T-helper 17 cell (primary cell): ENCODE measurements around the gene PPAN. TPM values are rescaled to one million over a fixed set of nuclear protein-coding genes. Genes with fewer than 3 reads are reported as not detected.

Experiments used
- ATAC-seq: fragments of 150-1000 bp; cut with Tn5 transposase; 2 replicates; pipeline ENCODE4 v1.10.0; 2021; ENCODE audit warnings: mild to moderate bottlenecking, moderate library complexity
- DNase-seq, 3 donors: peaks; one replicate each; pipeline versions ENCODE4 v3.0.0 to v3.0.0-alpha.2; 2020 to 2021
- H3K9me3 ChIP-seq: one replicate; pipeline ENCODE4 v1.7.0; 2013; ENCODE audit warnings: low read length, mild to moderate bottlenecking; ENCODE audit not compliant: control insufficient read depth, poor library complexity, severe bottlenecking
- H3K27ac Mint-ChIP-seq: one replicate; pipeline ENCODE4 v1.8.0; 2022; ENCODE audit warnings: mild to moderate bottlenecking, moderate library complexity, mixed read lengths
- H3K27me3 Mint-ChIP-seq: one replicate; pipeline ENCODE4 v1.8.0; 2022; ENCODE audit warnings: mixed read lengths
- H3K36me3 Mint-ChIP-seq: one replicate; pipeline ENCODE4 v1.8.0; 2022; ENCODE audit warnings: low read depth, mixed read lengths
- H3K4me1 Mint-ChIP-seq: one replicate; pipeline ENCODE4 v1.8.0; 2022; ENCODE audit warnings: mild to moderate bottlenecking, mixed read lengths
- H3K4me3 Mint-ChIP-seq: one replicate; pipeline ENCODE4 v1.8.0; 2022; ENCODE audit warnings: mild to moderate bottlenecking, moderate library complexity, mixed read lengths
- total RNA-seq, 4 donors: library from RNA in 2 of 4; stranded (reverse) in 2 of 4; gene quantifications; one replicate each; pipeline ENCODE4 v1.2.3 and lab custom pipeline; 2022 to 2026

PPAN gene
- total RNA-seq, 2 donors from 2014 or later: 79.8 to 87.8 TPM

DNA sequence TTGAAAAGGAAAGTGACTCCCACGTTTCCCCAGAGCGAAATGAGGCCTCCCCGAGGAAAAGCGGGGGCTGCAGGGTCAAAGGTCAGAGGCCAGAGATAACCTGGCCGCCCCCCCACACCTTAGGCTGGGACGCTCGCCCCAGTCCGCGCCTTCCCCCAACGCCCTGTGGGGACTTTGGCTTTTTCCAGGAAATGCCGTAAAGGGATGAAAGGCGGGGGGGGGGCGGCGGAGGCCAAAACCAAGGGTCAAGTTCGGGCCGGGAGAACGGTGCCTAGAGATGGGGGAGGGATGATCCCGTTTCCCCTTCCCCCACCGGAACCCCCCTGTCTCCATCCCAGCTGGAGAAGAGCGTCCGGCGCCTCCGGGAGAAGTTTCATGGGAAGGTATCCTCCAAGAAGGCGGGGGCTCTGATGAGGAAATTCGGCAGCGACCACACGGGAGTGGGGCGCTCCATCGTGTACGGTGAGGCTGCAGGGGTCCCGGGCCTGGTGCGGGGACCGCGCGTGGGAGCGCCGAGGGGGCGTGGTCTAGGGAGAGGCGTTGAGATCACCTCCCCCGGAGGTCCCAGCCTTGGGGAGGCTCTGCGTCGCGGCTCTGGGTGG is 19.5 kb upstream of the PPAN start:
- peak in 2 of 3 donors; percentile 28 to 31 for DNase-seq
- peak overlapping the region; percentile 93 for H3K4me3 Mint-ChIP-seq
- no peaks in the 10 kb centered on the region for H3K27me3 Mint-ChIP-seq
- H3K27ac Mint-ChIP-seq: no peak overlapping the region
- no peaks in the 10 kb centered on the region for H3K9me3 ChIP-seq
- no peaks in the 10 kb centered on the region for H3K36me3 Mint-ChIP-seq
- H3K4me1 Mint-ChIP-seq: peaks cover 14% of the 10 kb centered on the region
- no peak for ATAC-seq

DNA sequence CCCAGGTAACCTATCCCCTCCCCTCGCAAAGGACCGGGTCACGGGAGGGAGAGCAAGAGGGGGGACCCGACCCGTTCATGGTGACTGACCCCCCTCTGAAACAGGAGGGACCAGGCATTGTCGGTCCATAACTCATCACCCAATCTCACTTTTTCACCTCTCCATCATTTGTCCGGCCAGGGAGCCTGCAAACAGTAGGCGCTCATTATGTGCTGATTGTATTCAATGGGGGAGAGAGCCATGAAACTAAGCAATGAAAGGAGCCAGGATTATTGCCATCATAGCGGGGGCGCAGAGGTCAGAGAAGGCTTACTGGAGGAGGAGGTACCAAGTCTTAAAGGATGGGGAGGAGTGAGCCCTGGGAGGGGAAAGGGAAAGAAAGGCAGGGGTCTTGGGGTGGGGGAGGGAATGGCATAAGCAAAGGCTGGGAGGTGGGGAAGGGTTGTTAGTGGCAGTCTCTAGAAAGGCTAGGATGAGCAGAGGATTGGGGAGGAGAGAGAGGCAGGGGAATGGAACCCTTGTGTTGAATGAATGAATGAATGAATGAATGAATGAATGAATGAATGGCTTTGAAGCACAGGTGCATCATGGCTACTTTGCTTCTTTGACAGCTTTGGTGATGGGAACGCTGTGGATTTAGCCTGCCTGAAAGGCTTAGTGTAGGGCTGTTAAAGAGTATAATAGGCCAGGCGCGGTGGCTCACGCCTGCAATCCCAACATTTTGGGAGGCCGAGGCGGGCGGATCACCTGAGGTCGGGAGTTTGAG is 18.7 kb upstream of the PPAN start:
- peaks cover 2% of the 10 kb centered on the region for H3K36me3 Mint-ChIP-seq
- H3K27ac Mint-ChIP-seq: no peak overlapping the region
- H3K9me3 ChIP-seq: no peaks in the 10 kb centered on the region
- H3K27me3 Mint-ChIP-seq: no peaks in the 10 kb centered on the region
- ATAC-seq (no peak), DNase-seq (no peak)
- H3K4me3 Mint-ChIP-seq: peak overlapping the region; percentile 93
- H3K4me1 Mint-ChIP-seq: peaks cover 18% of the 10 kb centered on the region

DNA sequence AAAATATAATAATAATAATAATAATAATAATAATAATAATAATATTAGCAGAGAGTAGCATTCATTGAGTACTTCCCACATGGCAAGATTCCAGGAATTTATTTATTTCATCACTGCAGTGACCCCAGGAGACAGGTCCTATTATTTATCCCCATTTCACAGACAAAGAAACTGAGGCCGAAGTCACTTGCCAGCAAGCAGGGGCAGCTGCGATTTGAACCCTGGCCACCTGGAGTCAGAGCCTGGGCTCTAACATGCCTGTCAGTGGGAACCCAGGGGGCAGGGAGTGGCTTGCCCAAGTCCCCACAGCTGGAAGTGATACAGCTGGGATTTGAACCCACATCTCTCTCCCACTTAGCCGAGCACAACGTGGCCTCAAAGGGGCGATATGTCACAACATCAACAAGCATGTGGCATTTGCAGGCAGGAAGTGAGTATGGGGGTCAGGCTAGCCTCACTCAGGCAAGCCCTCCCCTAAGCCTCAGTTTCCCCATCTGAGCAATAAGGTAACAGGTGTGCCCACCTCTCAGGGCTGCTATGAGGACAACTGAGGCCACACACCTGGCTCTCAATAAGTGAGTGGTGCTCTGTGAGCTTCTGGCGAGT is 17.1 kb upstream of the PPAN start:
- Mint-ChIP-seq H3K4me3 (no peak overlapping the region), H3K27me3 (no peaks in the 10 kb centered on the region), H3K27ac (no peak overlapping the region), H3K36me3 (peaks cover 7% of the 10 kb centered on the region), H3K4me1 (peaks cover 22% of the 10 kb centered on the region)
- ATAC-seq (no peak), DNase-seq (no peak)
- H3K9me3 ChIP-seq: no peaks in the 10 kb centered on the region

DNA sequence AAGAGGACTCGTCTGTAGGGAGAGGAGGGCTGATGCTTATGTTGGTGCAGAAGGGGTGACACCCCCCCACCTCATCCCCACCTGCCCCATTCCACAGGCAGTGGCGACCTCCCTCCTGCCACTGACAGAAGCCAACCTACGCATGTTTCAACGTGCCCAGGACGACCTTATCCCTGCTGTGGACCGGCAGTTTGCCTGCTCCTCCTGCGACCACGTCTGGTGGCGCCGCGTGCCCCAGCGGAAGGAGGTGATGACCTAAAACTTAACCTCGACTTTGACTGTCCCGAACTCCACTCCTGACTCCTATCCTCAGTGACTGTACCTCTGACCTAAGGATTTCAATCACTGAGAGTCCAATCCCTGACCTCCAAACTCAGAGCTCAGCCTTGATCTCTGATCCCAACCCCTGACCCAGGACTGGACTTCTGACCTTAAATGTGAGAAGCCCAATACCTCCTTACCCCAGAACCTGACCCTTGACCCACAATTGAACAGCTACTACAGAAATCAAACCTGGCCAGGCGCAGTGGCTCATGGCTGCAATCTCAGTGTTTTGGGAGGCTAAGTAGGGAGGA is 16.3 kb upstream of the PPAN start:
- no peak for DNase-seq
- H3K27me3 Mint-ChIP-seq: no peaks in the 10 kb centered on the region
- no peak overlapping the region for H3K27ac Mint-ChIP-seq
- H3K4me3 Mint-ChIP-seq: no peak overlapping the region
- ATAC-seq: no peak
- peaks cover 7% of the 10 kb centered on the region for H3K36me3 Mint-ChIP-seq
- H3K4me1 Mint-ChIP-seq: peaks cover 22% of the 10 kb centered on the region
- H3K9me3 ChIP-seq: no peaks in the 10 kb centered on the region

DNA sequence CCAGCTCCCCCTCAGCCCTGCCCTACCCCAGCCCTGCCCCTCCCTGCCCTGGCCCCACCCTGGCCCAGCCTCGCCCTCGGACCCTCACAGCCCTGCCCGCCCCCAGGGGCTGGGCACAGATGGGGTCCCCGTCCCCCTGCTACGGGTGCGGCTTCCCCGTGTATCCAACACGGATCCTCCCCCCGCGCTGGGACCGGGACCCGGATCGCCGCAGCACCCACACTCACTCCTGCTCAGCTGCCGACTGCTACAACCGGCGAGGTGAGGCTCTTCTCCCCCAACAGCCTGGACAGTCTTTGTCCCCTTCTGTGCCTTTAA is 14.8 kb upstream of the PPAN start:
- ATAC-seq: no peak
- peaks cover 7% of the 10 kb centered on the region for H3K36me3 Mint-ChIP-seq
- no peak overlapping the region for H3K27ac Mint-ChIP-seq
- peaks cover 21% of the 10 kb centered on the region for H3K4me1 Mint-ChIP-seq
- no peak overlapping the region for H3K4me3 Mint-ChIP-seq
- no peaks in the 10 kb centered on the region for H3K9me3 ChIP-seq
- H3K27me3 Mint-ChIP-seq: no peaks in the 10 kb centered on the region
- DNase-seq: no peak

- no peaks in the 10 kb centered on the region for H3K9me3 ChIP-seq
- Mint-ChIP-seq H3K27me3 (no peaks in the 10 kb centered on the region), H3K4me3 (no peak overlapping the region), H3K36me3 (peaks cover 7% of the 10 kb centered on the region), H3K4me1 (peaks cover 20% of the 10 kb centered on the region), H3K27ac (peak overlapping the region; percentile 21)
- no peak for ATAC-seq
- DNase-seq: no peak
Observed at GRCh38 chr19:10091895-10092641, 14.1 kb upstream of the PPAN start.

DNA sequence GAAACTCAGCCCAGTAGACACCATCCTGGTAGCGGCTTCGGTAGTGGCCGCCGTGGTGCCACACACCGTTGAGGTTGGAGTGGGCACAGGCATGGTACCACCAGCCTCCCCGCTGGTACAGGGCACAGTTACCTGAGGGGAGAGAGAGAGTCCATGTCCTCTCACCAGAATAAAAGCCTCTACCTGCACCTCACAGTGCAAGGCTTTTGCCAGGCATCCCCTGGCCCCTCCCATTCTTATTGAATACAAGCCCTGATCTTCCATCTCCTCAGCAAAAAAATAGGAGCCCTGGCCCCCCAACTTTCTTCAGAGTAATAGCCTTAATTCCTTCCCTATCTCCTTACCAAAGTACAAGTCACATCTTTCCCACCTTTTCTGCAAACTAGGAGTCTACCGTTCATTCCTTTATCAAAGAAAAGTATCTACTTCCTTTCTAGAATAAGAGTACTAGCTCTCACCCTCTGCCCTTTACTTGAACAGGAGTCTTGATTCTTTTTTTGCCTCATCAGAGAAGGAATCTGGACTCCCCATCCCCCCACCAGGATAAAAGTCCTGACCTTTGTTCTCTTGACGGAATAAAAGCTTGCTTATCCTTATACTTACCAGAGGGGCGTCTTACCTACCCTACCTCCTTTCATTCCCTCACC is 13.4 kb upstream of the PPAN start:
- Mint-ChIP-seq H3K36me3 (peaks cover 7% of the 10 kb centered on the region), H3K4me3 (no peak overlapping the region), H3K27ac (no peak overlapping the region), H3K4me1 (peaks cover 13% of the 10 kb centered on the region), H3K27me3 (no peaks in the 10 kb centered on the region)
- DNase-seq (no peak), ATAC-seq (no peak)
- H3K9me3 ChIP-seq: no peaks in the 10 kb centered on the region

- no peak for DNase-seq
- no peak overlapping the region for H3K4me3 Mint-ChIP-seq
- peak overlapping the region; percentile 6 for H3K27ac Mint-ChIP-seq
- no peak for ATAC-seq
- no peaks in the 10 kb centered on the region for H3K9me3 ChIP-seq
- H3K4me1 Mint-ChIP-seq: peaks cover 17% of the 10 kb centered on the region
- H3K36me3 Mint-ChIP-seq: peaks cover 7% of the 10 kb centered on the region
- H3K27me3 Mint-ChIP-seq: no peaks in the 10 kb centered on the region
Observed at GRCh38 chr19:10093295-10094186, 12.6 kb upstream of the PPAN start.

GRCh38 chr19:10095622-10095947 is 10.6 kb upstream of the PPAN start:
- H3K4me3 Mint-ChIP-seq: peak overlapping the region; percentile 60
- H3K27ac Mint-ChIP-seq: peak overlapping the region; percentile 60
- no peaks in the 10 kb centered on the region for H3K9me3 ChIP-seq
- H3K27me3 Mint-ChIP-seq: no peaks in the 10 kb centered on the region
- H3K4me1 Mint-ChIP-seq: peaks cover 27% of the 10 kb centered on the region
- H3K36me3 Mint-ChIP-seq: peaks cover 7% of the 10 kb centered on the region
- ATAC-seq: no peak
- DNase-seq: no peak

DNA sequence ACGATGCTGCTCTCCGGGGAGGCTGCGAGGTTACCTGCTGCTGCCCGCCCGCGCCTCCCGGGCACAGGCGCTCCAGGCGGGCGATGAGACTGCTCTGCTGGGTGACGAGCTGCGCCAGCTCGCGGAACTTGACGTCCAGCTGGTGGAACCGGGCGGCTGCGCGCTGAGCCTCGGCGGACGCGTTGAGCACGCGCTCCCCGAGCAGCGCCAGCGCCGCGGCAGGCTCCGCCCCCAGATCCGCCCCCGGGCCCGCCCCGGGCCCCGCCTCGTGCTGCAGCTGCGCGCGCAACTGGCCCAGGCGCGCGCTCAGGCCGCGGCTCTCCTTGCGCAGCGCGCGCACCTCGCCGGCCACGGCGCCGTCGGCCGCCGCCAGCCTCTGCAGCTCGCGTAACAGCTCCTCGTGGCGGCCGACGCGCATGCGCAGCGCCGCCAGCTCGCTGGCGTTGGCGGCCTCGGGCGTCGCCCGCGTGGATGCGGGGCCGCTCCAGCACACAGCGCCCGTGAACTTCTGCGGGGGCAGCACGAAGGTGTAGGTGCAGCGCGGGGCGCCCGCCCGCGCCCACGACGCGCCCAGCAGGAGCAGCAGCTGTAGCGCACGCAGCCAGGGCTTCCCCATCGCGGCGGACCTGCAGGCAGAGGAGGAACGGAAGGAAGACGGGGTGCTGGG is 10.1 kb upstream of the PPAN start:
- Mint-ChIP-seq H3K36me3 (peaks cover 7% of the 10 kb centered on the region), H3K4me1 (peaks cover 28% of the 10 kb centered on the region), H3K4me3 (peak overlapping the region; percentile 60), H3K27me3 (no peaks in the 10 kb centered on the region), H3K27ac (peak overlapping the region; percentile 79)
- no peaks in the 10 kb centered on the region for H3K9me3 ChIP-seq
- DNase-seq (peak; percentile 89 to 93 (median 90)), ATAC-seq (peak; percentile 92)

- Mint-ChIP-seq H3K27ac (peak overlapping the region; percentile 79), H3K36me3 (peaks cover 7% of the 10 kb centered on the region), H3K27me3 (no peaks in the 10 kb centered on the region), H3K4me3 (peak overlapping the region; percentile 60), H3K4me1 (peaks cover 26% of the 10 kb centered on the region)
- DNase-seq (no peak), ATAC-seq (no peak)
- H3K9me3 ChIP-seq: no peaks in the 10 kb centered on the region
Observed at GRCh38 chr19:10096615-10096963, 9.6 kb upstream of the PPAN start.
